NCI-H2227 treated with DMSO at 0.1 percent for 48 hours (cell line): ENCODE results near the gene TAOK1.
"Not testable (repeated sequence)": the region's sequence is repeated elsewhere in the genome, so short reads cannot be mapped to it uniquely, and the experiment has no call there.

Experiments
- DNase-seq: peaks from one replicate; lab custom pipeline; 2025; lab: John Stamatoyannopoulos, UW

TAOK1 gene

DNA sequence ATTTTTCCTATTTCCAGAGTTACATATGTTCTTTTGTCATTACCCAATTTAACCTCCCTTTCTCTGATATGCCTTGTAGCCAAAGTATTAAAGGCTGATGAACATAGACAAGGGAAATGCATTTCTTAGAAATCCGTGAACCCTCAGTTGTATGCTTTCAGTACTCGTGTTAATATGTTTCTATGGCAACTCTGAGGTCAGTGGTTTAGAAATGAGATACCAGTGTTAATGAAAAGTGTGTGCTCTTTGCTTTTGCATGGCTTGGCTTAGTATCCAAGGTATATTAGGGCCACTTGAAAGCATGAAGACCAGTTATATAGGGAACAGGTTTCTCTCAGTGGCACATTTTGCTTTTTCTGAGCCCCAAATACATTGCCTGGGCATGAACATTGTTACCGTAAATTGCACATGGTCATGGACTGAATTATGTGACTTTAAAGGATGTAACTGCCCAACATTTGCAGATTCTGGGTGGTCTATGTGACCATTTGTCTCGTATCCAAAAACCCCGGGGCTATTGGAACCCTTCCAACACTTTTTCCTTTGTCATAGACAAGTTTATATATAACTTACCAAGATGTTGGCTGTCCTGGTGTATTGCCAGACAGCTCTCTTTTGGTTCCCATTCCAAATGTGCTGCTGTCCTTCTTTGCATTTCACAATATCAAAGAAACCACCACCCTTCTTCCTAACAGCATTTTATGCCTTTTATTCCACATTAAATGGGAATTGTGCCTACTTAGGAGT is 159.2 kb downstream of the TAOK1 start:
- no peak for DNase-seq

DNA sequence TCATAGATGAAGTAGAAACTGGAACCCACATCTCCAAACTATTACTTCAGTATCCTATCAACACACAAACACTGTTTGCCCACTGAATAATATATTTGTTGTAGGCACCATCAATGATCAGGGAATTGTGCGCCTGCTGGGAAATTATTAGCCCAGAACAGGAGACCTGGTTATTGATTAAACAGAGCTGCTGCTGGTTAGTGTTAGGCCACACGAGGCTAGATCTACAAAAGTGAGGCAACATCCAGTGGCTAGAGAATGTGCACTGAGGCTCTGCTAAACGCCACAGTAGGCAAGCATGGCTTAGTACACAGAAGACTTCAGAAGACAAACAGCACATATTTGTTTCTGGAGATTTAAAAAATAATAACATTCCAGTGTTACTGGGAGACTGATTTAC is 165.7 kb downstream of the TAOK1 start:
- no peak for DNase-seq

DNA sequence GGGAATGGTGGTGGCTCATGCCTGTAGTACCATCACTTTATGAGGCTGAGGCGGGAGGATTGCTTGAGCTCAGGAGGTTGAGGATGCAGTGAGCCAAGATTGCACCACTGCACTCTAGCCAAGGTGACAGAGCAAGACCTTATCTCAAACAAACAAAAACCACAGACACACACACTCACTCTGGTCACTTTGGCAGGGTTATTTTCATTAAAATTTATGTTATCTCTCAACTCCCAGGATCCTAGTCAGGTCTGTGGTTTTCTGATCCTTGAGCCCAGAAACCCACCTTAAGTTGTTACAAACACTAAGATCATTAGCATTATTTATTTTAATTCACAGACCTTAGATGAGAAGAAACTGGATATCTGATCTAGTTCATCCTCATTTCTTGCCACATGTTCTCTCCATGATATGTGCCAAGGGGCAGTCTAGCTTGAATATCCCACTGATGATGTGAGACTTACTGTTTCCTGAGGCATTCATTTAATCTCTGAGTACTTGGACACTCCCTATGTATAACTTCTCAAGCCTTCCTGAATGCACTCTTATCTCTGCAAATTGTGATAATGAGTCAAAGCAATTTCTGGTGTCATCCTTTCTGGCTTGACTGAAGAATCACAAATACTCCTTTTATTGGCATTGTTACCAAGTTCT is 167.0 kb downstream of the TAOK1 start:
- DNase-seq, result no peak

DNA sequence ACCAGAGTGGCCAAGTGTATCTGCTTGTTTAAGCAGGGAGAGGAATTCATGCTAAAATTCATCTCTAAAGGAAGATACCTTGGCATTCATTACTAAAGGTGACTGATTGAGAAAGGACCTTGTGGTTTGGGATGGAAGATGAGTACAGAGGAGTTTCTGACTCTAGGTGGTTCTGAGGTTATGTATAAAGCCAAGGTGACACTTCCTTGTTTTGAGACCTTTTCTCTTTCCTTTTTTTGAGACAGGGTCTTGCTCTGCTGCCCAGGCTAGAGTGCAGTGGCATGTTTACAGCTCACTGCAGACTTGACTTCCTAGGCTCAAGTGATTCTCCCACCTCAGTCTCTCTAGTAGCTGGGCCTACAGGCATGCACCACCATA is 167.6 kb downstream of the TAOK1 start:
- no peak for DNase-seq

DNA sequence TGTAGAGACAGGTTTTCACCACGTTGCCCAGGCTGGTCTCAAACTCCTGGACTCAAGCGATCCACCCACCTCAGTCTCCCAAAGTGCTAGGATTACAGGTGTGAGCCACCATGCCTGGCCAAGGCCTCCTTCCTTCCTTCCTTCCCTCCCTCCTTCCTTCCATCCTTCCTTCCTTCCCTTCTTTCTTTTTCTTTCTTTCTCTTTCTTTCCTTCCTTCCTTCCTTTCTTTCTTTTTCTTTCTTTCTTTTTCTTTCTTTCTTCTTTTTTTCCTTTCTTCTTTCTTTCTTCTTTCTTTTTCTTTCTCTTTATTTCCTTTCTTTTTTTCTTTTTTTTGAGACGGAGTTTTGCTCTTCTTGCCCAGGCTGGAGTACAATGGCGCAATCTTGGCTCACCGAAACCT is 168.0 kb downstream of the TAOK1 start:
- DNase-seq, result not testable (repeated sequence)

GRCh38 chr17:29559640-29560039 is 169.5 kb downstream of the TAOK1 start:
- no peak for DNase-seq

- no peak for DNase-seq
Observed at GRCh38 chr17:29560316-29560715, 170.2 kb downstream of the TAOK1 start.

- DNase-seq, result no peak
Observed at GRCh38 chr17:29561554-29562517, 171.7 kb downstream of the TAOK1 start.

- DNase-seq, result no peak
Observed at GRCh38 chr17:29562615-29563014, 172.5 kb downstream of the TAOK1 start.

DNA sequence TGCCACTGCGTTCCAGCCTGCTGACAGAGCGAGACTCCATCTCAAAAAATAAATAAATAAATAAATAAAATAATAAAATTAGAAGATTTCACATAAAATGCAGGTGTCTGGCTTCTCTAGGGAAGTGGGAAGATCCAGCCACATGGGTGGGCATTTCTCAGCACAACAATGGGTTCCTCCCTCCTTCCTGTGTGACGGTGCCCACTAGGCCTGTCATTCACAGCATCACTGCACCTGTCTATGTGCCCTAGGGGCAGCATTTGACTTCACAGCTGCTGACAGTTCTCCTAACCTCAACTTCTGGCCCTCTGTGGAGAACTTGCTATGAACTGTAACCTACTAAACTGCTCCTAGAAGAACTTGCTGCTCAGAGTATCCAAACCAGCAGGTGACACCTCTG is 173.7 kb downstream of the TAOK1 start:
- no peak for DNase-seq

GRCh38 chr17:29565643-29566472 is 175.7 kb downstream of the TAOK1 start:
- peak; percentile 26 for DNase-seq

- DNase-seq, result peak; percentile 18
Observed at GRCh38 chr17:29566473-29567303, 176.5 kb downstream of the TAOK1 start, which contains the start of gene ABHD15. ABHD15 (minus strand) TSS chr17:29567037; CDS start chr17:29566966, 71 bp downstream.

DNA sequence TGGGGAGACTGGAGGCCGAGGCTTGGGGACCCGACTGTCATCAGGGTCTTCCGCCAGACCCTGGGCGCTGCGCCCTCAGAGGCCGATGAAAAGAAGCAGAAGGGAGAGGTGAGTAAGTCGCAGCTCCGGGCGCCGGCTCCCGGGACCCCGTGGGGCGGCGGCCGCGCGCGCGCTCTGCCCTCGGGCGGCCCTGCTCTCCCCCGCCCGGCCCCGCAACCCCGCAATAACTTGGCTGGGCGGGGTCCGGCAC is 177.1 kb downstream of the TAOK1 start:
- DNase-seq, result no peak

- peak; percentile 31 for DNase-seq
Observed at GRCh38 chr17:29567554-29568330, 177.6 kb downstream of the TAOK1 start.

DNA sequence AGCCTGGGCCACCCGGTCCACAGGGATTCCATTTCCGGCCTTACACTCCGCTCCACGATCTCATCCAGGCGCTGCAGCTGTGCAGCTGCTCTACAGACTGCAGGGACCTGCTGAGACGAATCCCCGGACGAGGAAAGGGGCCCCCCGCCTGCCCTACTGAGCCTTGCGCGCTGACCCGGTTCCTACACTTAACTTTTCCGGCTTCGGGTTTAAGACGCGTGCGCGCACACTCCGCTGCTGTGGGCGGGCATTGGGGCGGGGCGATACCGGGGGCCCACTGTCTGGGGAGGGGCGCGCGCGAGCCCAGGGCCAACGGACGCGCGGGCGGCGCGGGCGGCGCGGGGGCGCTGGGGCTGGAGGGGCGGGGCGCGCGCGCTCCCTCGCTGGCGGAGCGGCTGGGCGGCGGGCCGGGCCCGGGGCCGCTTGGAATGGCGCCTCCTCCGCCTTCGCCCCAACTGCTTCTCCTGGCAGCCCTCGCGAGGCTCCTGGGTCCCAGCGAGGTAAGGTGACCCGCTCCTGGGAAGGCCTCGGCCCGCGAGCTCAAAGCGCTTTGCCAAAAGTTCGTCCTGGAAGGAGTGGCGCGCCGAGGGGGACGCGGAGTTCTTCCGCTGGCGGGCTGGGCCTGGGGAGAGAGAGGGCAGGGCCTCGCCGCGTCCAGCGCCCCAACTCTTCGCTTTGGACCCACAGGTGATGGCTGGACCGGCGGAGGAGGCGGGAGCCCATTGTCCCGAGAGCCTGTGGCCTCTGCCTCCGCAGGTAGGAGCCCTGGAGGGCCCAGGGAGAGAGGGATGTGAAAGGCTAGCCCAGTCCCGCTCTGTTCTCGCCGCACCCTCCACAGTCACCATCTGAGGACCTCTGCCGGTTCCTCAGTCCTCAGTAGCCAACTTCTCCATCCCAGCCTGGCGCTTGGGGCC is 178.4 kb downstream of the TAOK1 start, which contains the start of gene TP53I13:
Gene TP53I13, plus strand, starts transcription at position 371 of the 914 bp plus-strand sequence. Its CDS starts 58 bp downstream, at position 429.
- DNase-seq, result peak; percentile 74

GRCh38 chr17:29569245-29569950 is 179.2 kb downstream of the TAOK1 start:
- no peak for DNase-seq

- DNase-seq, result no peak
Observed at GRCh38 chr17:29570521-29570920, 180.4 kb downstream of the TAOK1 start.

DNA sequence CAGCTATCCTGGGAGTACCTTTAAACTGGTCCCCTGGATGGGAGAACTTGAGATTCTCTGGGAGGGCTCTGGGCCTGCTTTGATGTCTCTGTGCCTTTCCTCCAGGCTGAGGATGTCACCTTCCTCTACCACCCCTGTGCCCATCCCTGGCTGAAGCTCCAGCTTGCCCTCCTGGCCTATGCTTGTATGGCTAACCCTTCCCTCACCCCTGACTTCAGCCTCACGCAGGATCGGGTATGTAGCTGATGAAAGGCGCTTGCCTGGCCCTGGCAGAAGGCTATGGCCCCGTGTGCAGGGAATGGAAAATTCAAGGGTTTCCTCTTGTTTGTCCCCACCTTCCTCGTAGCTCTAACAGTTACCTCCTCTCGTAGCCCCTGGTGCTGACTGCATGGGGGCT is 181.3 kb downstream of the TAOK1 start:
- no peak for DNase-seq
